HUES48 (cell line): Measurements from ENCODE around the gene GBX1.

Experiments used
- H3K27ac ChIP-seq: one replicate; pipeline ENCODE4 v1.7.0; 2013; ENCODE audit warnings: low read depth, low read length, inconsistent platforms
- H3K27me3 ChIP-seq: 2 replicates; pipeline ENCODE4 v1.6.1; 2013; ENCODE audit warnings: mild to moderate bottlenecking, low read length; ENCODE audit not compliant: control insufficient read depth, insufficient read depth
- H3K36me3 ChIP-seq: 2 replicates; pipeline ENCODE4 v1.6.1; 2013; ENCODE audit warnings: low read length; ENCODE audit not compliant: control insufficient read depth, insufficient read depth
- H3K4me1 ChIP-seq: 2 replicates; pipeline ENCODE4 v1.6.1; 2013; ENCODE audit warnings: mild to moderate bottlenecking, low read length; ENCODE audit not compliant: control insufficient read depth, insufficient read depth
- H3K4me3 ChIP-seq: 2 replicates; pipeline ENCODE4 v1.5.1; 2013; ENCODE audit warnings: mild to moderate bottlenecking, low read depth, low read length
- H3K9ac ChIP-seq: 2 replicates; pipeline ENCODE4 v1.6.1; 2013; ENCODE audit warnings: mild to moderate bottlenecking, low read depth, low read length, moderate library complexity
- H3K9me3 ChIP-seq: 2 replicates; pipeline ENCODE4 v1.6.1; 2013; ENCODE audit warnings: low read length; ENCODE audit not compliant: control insufficient read depth, insufficient read depth

GBX1 gene

GRCh38 chr7:151117565-151117964 is 49.9 kb downstream of the GBX1 start:
- Histone ChIP-seq H3K9me3 (no peaks in the 10 kb centered on the region), H3K36me3 (peaks cover 34% of the 10 kb centered on the region), H3K4me1 (peaks cover 11% of the 10 kb centered on the region), H3K9ac (no peak overlapping the region), H3K27me3 (peaks cover 17% of the 10 kb centered on the region), H3K4me3 (no peak overlapping the region), H3K27ac (no peak overlapping the region)

DNA sequence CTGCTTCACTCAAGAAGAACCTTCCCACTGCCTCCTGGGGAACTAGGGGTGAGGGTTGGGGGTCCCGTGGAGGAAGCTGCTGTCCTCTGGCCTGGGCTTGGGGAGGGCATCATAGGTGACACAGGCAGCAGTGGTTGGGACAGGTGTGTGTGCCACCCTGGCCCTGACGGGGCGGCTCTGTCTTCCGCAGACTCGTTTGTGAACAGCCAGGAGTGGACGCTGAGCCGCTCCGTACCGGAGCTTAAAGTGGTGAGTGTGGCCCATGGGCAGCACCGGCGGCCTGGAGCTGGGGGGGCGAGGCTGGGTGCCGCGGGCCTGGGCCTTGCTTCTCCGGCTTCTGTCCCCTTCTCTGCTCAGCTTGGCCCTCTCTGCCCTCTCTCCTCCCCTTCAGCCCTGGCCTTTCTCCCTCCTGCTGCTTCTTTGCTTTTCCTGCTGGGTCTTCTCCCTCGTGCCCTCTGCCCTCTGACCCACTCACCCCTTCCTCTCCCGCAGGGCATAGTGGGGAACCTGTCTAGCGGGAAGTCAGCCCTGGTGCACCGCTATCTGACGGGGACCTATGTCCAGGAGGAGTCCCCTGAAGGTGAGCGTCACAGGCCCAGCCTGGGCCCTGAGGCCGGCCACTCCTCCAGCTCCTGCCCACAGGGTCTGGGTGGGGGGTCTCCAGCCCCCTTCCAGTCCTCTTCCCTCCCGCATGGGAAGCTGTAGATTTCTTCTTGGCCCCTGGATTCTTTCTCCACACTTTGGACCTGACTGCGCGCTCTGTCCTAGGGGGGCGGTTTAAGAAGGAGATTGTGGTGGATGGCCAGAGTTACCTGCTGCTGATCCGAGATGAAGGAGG is 50.7 kb downstream of the GBX1 start:
- H3K9ac ChIP-seq = no peak overlapping the region

GRCh38 chr7:151115836-151116418 is 51.6 kb downstream of the GBX1 start:
- Histone ChIP-seq H3K4me3 (peak overlapping the region; percentile 44), H3K4me1 (peaks cover 11% of the 10 kb centered on the region), H3K27me3 (peaks cover 17% of the 10 kb centered on the region), H3K9me3 (no peaks in the 10 kb centered on the region), H3K9ac (no peak overlapping the region), H3K27ac (no peak overlapping the region), H3K36me3 (peaks cover 29% of the 10 kb centered on the region)

More for the DNA sequence above, 50.7 kb downstream of the GBX1 start:
- no peak overlapping the region for H3K27ac ChIP-seq
- H3K4me3 ChIP-seq = no peak overlapping the region
- H3K27me3 ChIP-seq = peaks cover 17% of the 10 kb centered on the region
- H3K9me3 ChIP-seq = no peaks in the 10 kb centered on the region
- H3K36me3 ChIP-seq = peaks cover 34% of the 10 kb centered on the region
- peaks cover 11% of the 10 kb centered on the region for H3K4me1 ChIP-seq

DNA sequence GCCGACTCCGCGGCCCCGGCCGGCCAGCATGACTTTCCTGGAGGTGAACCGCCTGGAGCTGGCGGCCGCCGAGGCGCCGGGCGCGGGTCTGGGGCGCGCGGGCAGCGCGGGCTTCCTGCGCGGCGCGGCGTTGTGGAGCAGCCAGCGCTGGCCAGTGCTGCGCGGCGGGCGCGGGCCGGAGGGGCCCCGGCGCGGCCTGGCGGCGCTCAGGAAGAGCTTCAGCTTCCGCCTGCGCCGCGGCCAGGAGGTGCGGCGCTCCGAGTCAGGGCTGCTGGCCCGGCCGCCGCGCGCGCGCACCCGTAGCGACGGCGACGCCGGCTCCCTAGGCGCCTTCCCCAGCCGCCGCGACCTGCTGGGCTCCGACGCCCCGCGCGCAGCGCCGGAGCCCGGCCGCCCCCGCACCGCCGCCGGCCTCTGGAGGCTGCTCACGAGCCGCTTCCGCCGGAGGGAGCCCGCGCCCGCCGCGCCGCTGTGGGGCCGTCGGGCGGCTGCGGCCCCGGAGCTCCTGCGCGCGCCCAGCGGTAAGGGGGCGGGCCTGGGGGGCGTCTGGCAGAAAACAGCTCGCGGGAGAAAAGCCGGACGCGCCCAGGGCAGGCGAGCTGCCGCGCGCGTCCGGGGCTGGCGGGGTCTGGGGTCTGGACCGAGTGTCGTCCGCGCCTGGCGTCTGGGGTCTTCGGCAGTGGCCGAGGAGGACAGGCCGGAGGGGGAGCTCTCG is 52.2 kb downstream of the GBX1 start:
- Histone ChIP-seq H3K9ac (no peak overlapping the region), H3K4me3 (peak overlapping the region; percentile 44), H3K27me3 (peaks cover 17% of the 10 kb centered on the region), H3K36me3 (peaks cover 22% of the 10 kb centered on the region), H3K4me1 (peaks cover 11% of the 10 kb centered on the region), H3K9me3 (no peaks in the 10 kb centered on the region), H3K27ac (no peak overlapping the region)

GRCh38 chr7:151114151-151115090 is 53.1 kb downstream of the GBX1 start:
- Histone ChIP-seq H3K27me3 (peaks cover 17% of the 10 kb centered on the region), H3K9me3 (no peaks in the 10 kb centered on the region), H3K4me1 (peaks cover 11% of the 10 kb centered on the region), H3K4me3 (peak overlapping the region; percentile 44), H3K27ac (peak overlapping the region; percentile 63), H3K9ac (no peak overlapping the region), H3K36me3 (peaks cover 14% of the 10 kb centered on the region)

- no peak overlapping the region for H3K9ac ChIP-seq
- H3K27me3 ChIP-seq = peaks cover 17% of the 10 kb centered on the region
- peaks cover 5% of the 10 kb centered on the region; the same call in 1 of the 2 replicates for H3K36me3 ChIP-seq
- H3K4me3 ChIP-seq = peak overlapping the region; percentile 44
- peak overlapping the region; percentile 63 for H3K27ac ChIP-seq
- peaks cover 11% of the 10 kb centered on the region for H3K4me1 ChIP-seq
- H3K9me3 ChIP-seq = no peaks in the 10 kb centered on the region
Measured at GRCh38 chr7:151113344-151114150, 53.9 kb downstream of the GBX1 start.

GRCh38 chr7:151110941-151111645 is 56.4 kb downstream of the GBX1 start:
- Histone ChIP-seq H3K9ac (no peak overlapping the region), H3K36me3 (no peaks in the 10 kb centered on the region), H3K27me3 (peaks cover 12% of the 10 kb centered on the region), H3K27ac (no peak overlapping the region), H3K4me3 (no peak overlapping the region), H3K9me3 (no peaks in the 10 kb centered on the region), H3K4me1 (peaks cover 11% of the 10 kb centered on the region)

- Histone ChIP-seq H3K27ac (no peak overlapping the region), H3K9me3 (no peaks in the 10 kb centered on the region), H3K36me3 (no peaks in the 10 kb centered on the region), H3K4me3 (no peak overlapping the region), H3K9ac (no peak overlapping the region), H3K27me3 (peaks cover 7% of the 10 kb centered on the region; the same call in 1 of the 2 replicates), H3K4me1 (peaks cover 11% of the 10 kb centered on the region)
Measured at GRCh38 chr7:151110236-151110940, 57.1 kb downstream of the GBX1 start.
